ENCODE results near the gene UBA1.

UBA1 gene

DNA sequence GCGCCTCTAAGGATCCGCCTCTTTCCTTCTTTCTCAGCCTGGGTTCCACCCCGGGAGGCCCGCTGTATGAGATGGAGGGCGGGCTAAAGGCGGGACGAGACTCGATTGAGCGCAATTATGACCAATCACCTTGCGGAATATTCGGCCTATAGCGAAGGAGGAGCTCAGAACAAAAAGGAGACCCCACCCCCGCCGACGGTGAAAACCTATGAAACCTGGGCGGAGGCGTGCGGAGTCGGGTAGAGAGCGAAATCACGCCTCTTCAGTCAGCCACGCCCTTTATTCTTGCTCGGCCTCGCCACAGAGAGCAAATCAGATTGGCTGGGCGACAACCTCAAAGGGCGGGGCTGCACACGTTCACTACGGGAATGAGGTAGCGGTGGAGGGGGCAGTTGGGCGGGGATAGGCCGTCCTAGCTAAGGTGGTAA lies 24.2 kb downstream of the UBA1 start:
- Histone ChIP-seq H3K4me2 (ENCODE audit: low read length, poor library complexity, severe bottlenecking) (peak overlapping the region; percentile 23), H3K18ac (ENCODE audit: low read depth in 1 of 2, low read length in 2 of 2) (peak overlapping the region; percentile 4 to 37), H3K9ac (ENCODE audit: low read length) (peak overlapping the region; percentile 95), H2AFZ (ENCODE audit: low read depth, low read length) (no peak overlapping the region), H2BK12ac (ENCODE audit: low read length in 2 of 2) (no peak overlapping the region), H3K27ac (ENCODE audit: low read length, poor library complexity, severe bottlenecking) (peak overlapping the region; percentile 89), H3K4me1 (ENCODE audit: control insufficient read depth, insufficient read depth, low read depth, low read length) (peaks cover 12% of the 10 kb centered on the region), H3K23ac (ENCODE audit: low read length in 2 of 2) (no peak overlapping the region), H4K8ac (ENCODE audit: low read length) (no peak overlapping the region), H3K4me3 (ENCODE audit: insufficient read depth in 1 of 2, low read depth in 1 of 2, low read length in 2 of 2) (peak overlapping the region; percentile 87 to 90), H3K14ac (ENCODE audit: low read length in 2 of 2) (no peak overlapping the region), H3K36me3 (ENCODE audit: control insufficient read depth in 1 of 2, insufficient read depth in 2 of 2, low read depth in 1 of 2, low read length in 2 of 2) (peaks cover 38% of the 10 kb centered on the region in 2 experiments), H3K79me1 (replicated peaks; ENCODE audit: low read length, poor library complexity, severe bottlenecking) (no peaks in the 10 kb centered on the region), H4K91ac (ENCODE audit: low read length) (no peak overlapping the region), H2BK15ac (ENCODE audit: low read depth, poor library complexity, severe bottlenecking) (no peak overlapping the region), H3K4ac (ENCODE audit: low read depth in 1 of 2, low read length in 2 of 2) (no peak overlapping the region), H2BK120ac (ENCODE audit: low read depth, low read length) (no peak overlapping the region), H2BK5ac (ENCODE audit: low read depth, low read length, poor library complexity, severe bottlenecking) (no peak overlapping the region), H3K9me3 (ENCODE audit: control insufficient read depth, low read length) (no peaks in the 10 kb centered on the region), H3K27me3 (ENCODE audit: control insufficient read depth in 1 of 2, insufficient read depth in 1 of 2, low read length in 2 of 2) (no peaks in the 10 kb centered on the region), H2AK5ac (ENCODE audit: low read length, severe bottlenecking) (no peak overlapping the region)
- WGBS = 1% methylated on average over 25 of the region's 31 CpGs
- DNase-seq = peak; percentile 98

DNA sequence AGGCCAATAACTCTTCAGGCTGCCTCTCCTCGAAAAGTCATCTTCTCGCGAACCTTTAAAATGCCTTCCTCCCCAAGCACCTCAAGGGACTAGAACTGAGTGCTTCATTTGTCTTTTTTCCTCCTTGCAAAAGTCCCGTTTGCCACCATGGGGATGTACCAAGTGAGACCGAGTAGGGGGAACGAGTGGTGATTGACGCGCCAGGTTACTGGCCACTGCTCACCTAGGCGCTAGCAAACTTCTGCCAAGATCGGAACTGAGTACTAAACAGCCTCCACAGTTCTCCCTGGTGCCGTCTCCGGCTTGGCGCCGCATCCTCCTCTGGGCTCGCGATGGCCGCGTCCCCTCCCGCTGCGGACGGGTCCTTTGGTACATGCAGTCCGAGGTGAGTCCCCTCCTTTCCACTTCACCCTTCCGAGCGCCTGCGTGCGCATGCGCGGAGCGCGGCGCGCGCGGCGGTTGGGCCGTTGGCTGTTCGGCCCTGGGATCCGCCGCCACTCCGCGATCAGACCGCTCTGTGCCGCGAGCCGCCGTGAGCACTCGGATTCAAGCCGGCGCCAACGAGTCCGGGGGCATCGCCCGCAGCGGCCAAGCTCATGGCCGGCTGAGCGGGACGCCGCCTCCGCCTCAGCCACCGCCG lies 24.8 kb downstream of the UBA1 start, which contains the start of gene CDK16:
Gene CDK16 (plus strand): TSS at position 402 of the 640 bp plus-strand sequence. CDS start 4,877 bp downstream, outside the sequence.
- peaks cover 36 to 40% of the 10 kb centered on the region in 2 experiments for H3K36me3 ChIP-seq (ENCODE audit: control insufficient read depth in 1 of 2, insufficient read depth in 2 of 2, low read depth in 1 of 2, low read length in 2 of 2)
- peak; percentile 81 for DNase-seq
- H2AFZ ChIP-seq (ENCODE audit: low read depth, low read length) = no peak within 1 kb of the TSS
- H3K18ac ChIP-seq (ENCODE audit: low read depth in 1 of 2, low read length in 2 of 2) = peak within 1 kb of the TSS; percentile 89 to 96
- H2AK5ac ChIP-seq (ENCODE audit: low read length, severe bottlenecking) = no peak within 1 kb of the TSS
- peak within 1 kb of the TSS; percentile 85 for H4K91ac ChIP-seq (ENCODE audit: low read length)
- peak within 1 kb of the TSS in 1 of 2 experiments; percentile 45 for H2BK12ac ChIP-seq (ENCODE audit: low read length in 2 of 2)
- peak within 1 kb of the TSS; percentile 29 to 98 for H3K14ac ChIP-seq (ENCODE audit: low read length in 2 of 2)
- H3K9me3 ChIP-seq (ENCODE audit: control insufficient read depth, low read length) = no peaks in the 10 kb centered on the region
- H3K79me1 ChIP-seq (replicated peaks; ENCODE audit: low read length, poor library complexity, severe bottlenecking) = peaks cover 2% of the 10 kb centered on the region
- peak within 1 kb of the TSS; percentile 96 for H2BK5ac ChIP-seq (ENCODE audit: low read depth, low read length, poor library complexity, severe bottlenecking)
- peak within 1 kb of the TSS; percentile 53 for H3K4me2 ChIP-seq (ENCODE audit: low read length, poor library complexity, severe bottlenecking)
- H3K4ac ChIP-seq (ENCODE audit: low read depth in 1 of 2, low read length in 2 of 2) = peak within 1 kb of the TSS; percentile 83 to 95
- peak within 1 kb of the TSS; percentile 87 to 90 for H3K4me3 ChIP-seq (ENCODE audit: insufficient read depth in 1 of 2, low read depth in 1 of 2, low read length in 2 of 2)
- peak within 1 kb of the TSS in 1 of 2 experiments; percentile 89 for H3K23ac ChIP-seq (ENCODE audit: low read length in 2 of 2)
- peak within 1 kb of the TSS; percentile 96 for H2BK15ac ChIP-seq (ENCODE audit: low read depth, poor library complexity, severe bottlenecking)
- H3K4me1 ChIP-seq (ENCODE audit: control insufficient read depth, insufficient read depth, low read depth, low read length) = peaks cover 12% of the 10 kb centered on the region
- peak within 1 kb of the TSS; percentile 89 for H3K27ac ChIP-seq (ENCODE audit: low read length, poor library complexity, severe bottlenecking)
- H2BK120ac ChIP-seq (ENCODE audit: low read depth, low read length) = peak within 1 kb of the TSS; percentile 91
- H3K27me3 ChIP-seq (ENCODE audit: control insufficient read depth in 1 of 2, insufficient read depth in 1 of 2, low read length in 2 of 2) = no peaks in the 10 kb centered on the region
- peak within 1 kb of the TSS; percentile 38 for H4K8ac ChIP-seq (ENCODE audit: low read length)
- peak within 1 kb of the TSS; percentile 95 for H3K9ac ChIP-seq (ENCODE audit: low read length)
- 1% methylated on average over 22 of the region's 61 CpGs for WGBS

DNA sequence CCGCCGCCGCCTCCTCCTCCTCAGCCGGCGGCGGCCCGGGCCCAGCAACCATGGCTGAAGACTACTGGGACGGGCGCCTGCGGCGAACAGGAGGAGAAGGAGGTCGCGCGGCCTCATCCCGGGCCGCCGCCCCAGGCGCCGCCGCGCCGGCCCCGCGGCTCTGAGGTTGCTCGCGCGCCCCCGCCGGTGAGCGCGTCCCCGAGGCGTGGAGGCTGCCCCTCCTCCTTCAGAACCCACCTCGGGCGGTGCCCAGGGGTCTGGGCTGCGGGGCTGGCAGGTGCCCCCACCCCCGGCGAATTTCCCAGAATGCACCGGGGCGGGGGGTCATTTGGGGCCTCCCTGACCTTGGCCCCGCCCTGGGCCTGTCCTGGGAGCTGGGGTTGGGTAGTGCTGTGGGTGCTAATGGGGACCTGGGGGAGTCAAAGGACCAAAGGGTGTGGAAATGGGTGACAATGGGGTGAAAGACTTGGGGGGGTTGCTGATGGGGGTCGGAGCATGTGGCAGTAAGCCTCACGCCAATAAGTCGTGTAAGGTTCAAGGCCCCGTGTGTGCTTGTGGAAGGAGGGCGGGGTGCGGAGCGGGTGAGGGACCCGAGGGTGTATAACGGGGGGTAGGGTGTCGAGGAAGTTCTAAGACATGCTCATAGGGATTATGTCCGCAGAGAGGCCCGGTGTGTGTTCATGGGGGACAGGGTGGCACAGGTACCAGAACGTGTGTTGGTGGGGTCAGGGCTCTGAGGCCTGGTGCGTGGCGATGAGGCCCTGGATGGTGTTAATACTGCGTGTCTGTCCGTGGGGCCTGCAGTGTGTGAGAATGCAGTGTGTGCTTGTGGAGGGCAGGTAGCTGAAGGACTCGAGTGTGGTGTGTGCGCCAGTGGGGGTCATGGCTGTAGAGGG lies 25.5 kb downstream of the UBA1 start:
- peaks cover 6% of the 10 kb centered on the region for H3K79me1 ChIP-seq (replicated peaks; ENCODE audit: low read length, poor library complexity, severe bottlenecking)
- H2AFZ ChIP-seq (ENCODE audit: low read depth, low read length) = no peak overlapping the region
- H2BK5ac ChIP-seq (ENCODE audit: low read depth, low read length, poor library complexity, severe bottlenecking) = peak overlapping the region; percentile 96
- H4K8ac ChIP-seq (ENCODE audit: low read length) = peak overlapping the region; percentile 38
- WGBS = 5% methylated on average over 31 of the region's 60 CpGs
- peak overlapping the region; percentile 89 to 96 for H3K18ac ChIP-seq (ENCODE audit: low read depth in 1 of 2, low read length in 2 of 2)
- no peak overlapping the region for H2BK12ac ChIP-seq (ENCODE audit: low read length in 2 of 2)
- peak overlapping the region; percentile 29 to 98 for H3K14ac ChIP-seq (ENCODE audit: low read length in 2 of 2)
- no peaks in the 10 kb centered on the region for H3K27me3 ChIP-seq (ENCODE audit: control insufficient read depth in 1 of 2, insufficient read depth in 1 of 2, low read length in 2 of 2)
- peaks cover 12% of the 10 kb centered on the region for H3K4me1 ChIP-seq (ENCODE audit: control insufficient read depth, insufficient read depth, low read depth, low read length)
- H3K4me3 ChIP-seq (ENCODE audit: insufficient read depth in 1 of 2, low read depth in 1 of 2, low read length in 2 of 2) = peak overlapping the region; percentile 87 to 90
- peaks cover 38 to 44% of the 10 kb centered on the region in 2 experiments for H3K36me3 ChIP-seq (ENCODE audit: control insufficient read depth in 1 of 2, insufficient read depth in 2 of 2, low read depth in 1 of 2, low read length in 2 of 2)
- H3K23ac ChIP-seq (ENCODE audit: low read length in 2 of 2) = peak overlapping the region in 1 of 2 experiments; percentile 89
- H3K27ac ChIP-seq (ENCODE audit: low read length, poor library complexity, severe bottlenecking) = no peak overlapping the region
- H3K4me2 ChIP-seq (ENCODE audit: low read length, poor library complexity, severe bottlenecking) = peak overlapping the region; percentile 53
- H2BK120ac ChIP-seq (ENCODE audit: low read depth, low read length) = peak overlapping the region; percentile 91
- H3K9ac ChIP-seq (ENCODE audit: low read length) = peak overlapping the region; percentile 95
- H2BK15ac ChIP-seq (ENCODE audit: low read depth, poor library complexity, severe bottlenecking) = no peak overlapping the region
- peak overlapping the region; percentile 83 to 95 for H3K4ac ChIP-seq (ENCODE audit: low read depth in 1 of 2, low read length in 2 of 2)
- no peaks in the 10 kb centered on the region for H3K9me3 ChIP-seq (ENCODE audit: control insufficient read depth, low read length)
- H2AK5ac ChIP-seq (ENCODE audit: low read length, severe bottlenecking) = no peak overlapping the region
- DNase-seq = no peak
- peak overlapping the region; percentile 82 for H4K91ac ChIP-seq (ENCODE audit: low read length)

GRCh38 chrX:47221756-47222155 lies 28.1 kb downstream of the UBA1 start:
- Histone ChIP-seq H2BK12ac (ENCODE audit: low read length in 2 of 2) (no peak overlapping the region), H3K4me3 (ENCODE audit: insufficient read depth in 1 of 2, low read depth in 1 of 2, low read length in 2 of 2) (no peak overlapping the region), H2BK15ac (ENCODE audit: low read depth, poor library complexity, severe bottlenecking) (no peak overlapping the region), H2AFZ (ENCODE audit: low read depth, low read length) (no peak overlapping the region), H2AK5ac (ENCODE audit: low read length, severe bottlenecking) (no peak overlapping the region), H3K36me3 (ENCODE audit: control insufficient read depth in 1 of 2, insufficient read depth in 2 of 2, low read depth in 1 of 2, low read length in 2 of 2) (peaks cover 38 to 43% of the 10 kb centered on the region in 2 experiments), H2BK5ac (ENCODE audit: low read depth, low read length, poor library complexity, severe bottlenecking) (no peak overlapping the region), H3K14ac (ENCODE audit: low read length in 2 of 2) (no peak overlapping the region), H3K9ac (ENCODE audit: low read length) (no peak overlapping the region), H3K4me1 (ENCODE audit: control insufficient read depth, insufficient read depth, low read depth, low read length) (peaks cover 6% of the 10 kb centered on the region), H3K79me1 (replicated peaks; ENCODE audit: low read length, poor library complexity, severe bottlenecking) (peaks cover 18% of the 10 kb centered on the region), H4K8ac (ENCODE audit: low read length) (no peak overlapping the region), H3K4ac (ENCODE audit: low read depth in 1 of 2, low read length in 2 of 2) (no peak overlapping the region), H3K4me2 (ENCODE audit: low read length, poor library complexity, severe bottlenecking) (no peak overlapping the region), H4K91ac (ENCODE audit: low read length) (no peak overlapping the region), H3K27ac (ENCODE audit: low read length, poor library complexity, severe bottlenecking) (no peak overlapping the region), H3K27me3 (ENCODE audit: control insufficient read depth in 1 of 2, insufficient read depth in 1 of 2, low read length in 2 of 2) (no peaks in the 10 kb centered on the region), H3K23ac (ENCODE audit: low read length in 2 of 2) (no peak overlapping the region), H3K9me3 (ENCODE audit: control insufficient read depth, low read length) (no peaks in the 10 kb centered on the region), H3K18ac (ENCODE audit: low read depth in 1 of 2, low read length in 2 of 2) (no peak overlapping the region), H2BK120ac (ENCODE audit: low read depth, low read length) (no peak overlapping the region)
- 100% methylated on average over 3 of the region's 4 CpGs for WGBS
- DNase-seq = no peak
